ENCODE results near the gene INAFM1. TPM values are rescaled to one million over a fixed set of nuclear protein-coding genes. Genes with fewer than 3 reads are reported as not detected.
"Not testable (repeated sequence)": the region's sequence is repeated elsewhere in the genome, so short reads cannot be mapped to it uniquely, and the experiment has no call there.

Gene INAFM1
- polyA plus RNA-seq, 1 experiment = 2.4 TPM

DNA sequence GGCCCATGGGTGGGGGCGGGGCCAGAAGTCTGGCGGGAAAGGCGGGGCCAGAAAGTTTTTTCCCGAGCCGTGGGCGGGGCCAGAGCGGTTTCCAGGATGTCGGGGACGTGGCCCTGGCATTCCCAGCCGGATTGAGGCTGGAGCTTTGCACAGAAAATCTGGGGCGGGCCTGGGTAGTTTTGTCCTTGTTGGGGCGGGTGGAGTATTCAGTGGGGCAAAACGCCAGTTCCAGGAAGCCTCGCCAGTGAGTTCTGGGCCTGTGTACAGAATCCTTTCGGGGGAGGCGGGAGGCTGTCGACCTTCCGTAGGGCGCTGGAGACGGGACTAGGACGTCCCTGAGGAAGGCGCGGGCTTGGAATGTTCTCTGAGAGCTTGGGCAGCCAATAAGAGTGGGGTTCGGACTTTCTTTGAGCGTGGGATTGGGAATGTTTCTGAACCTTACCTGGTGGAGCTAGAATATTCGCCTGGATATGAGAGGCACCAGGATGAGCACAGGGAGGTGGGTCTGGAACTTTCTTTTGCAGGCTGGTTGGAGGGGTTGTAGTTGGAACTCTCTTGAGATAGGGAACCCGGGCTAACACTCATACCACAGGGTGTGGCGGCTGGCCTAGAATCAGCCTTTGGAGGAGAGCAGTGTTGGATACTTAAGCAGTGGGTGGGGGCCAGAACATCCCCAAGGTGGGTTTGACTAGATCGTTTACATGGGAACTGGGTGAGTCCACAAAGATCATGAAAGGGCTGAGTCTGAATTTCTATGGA, 17.1 kb upstream of the INAFM1 start:
- TF ChIP-seq CTCF (IDR thresholded peaks at IDR 0.05; ENCODE audit: low read depth, low read length) = no peak
- H3K9me3 ChIP-seq (ENCODE audit: control insufficient read depth, insufficient read depth, low read length) = no peaks in the 10 kb centered on the region
- no peak for DNase-seq (ENCODE audit: low read depth, low spot score)
- ChIA-PET CTCF (interaction anchor here (0.6 to 3.3 kb wide), 6 partner anchors 8 to 221 kb away, joined by 3 to 26 read pairs (median 6); no protein-coding TSS in a partner anchor), POLR2A (interaction anchor here (0.5 to 2.4 kb wide), 9 partner anchors 8 to 145 kb away, joined by 3 to 44 read pairs (median 9); partner anchors contain the start of genes INAFM1 and ZC3H4)
- H3K4me3 ChIP-seq (ENCODE audit: low read depth, low read length) = peak overlapping the region; percentile 69
- no peaks in the 10 kb centered on the region for H3K27me3 ChIP-seq (ENCODE audit: control insufficient read depth, insufficient read depth, low read length)
- H3K27ac ChIP-seq (ENCODE audit: low read depth, low read length) = peak overlapping the region; percentile 93

DNA sequence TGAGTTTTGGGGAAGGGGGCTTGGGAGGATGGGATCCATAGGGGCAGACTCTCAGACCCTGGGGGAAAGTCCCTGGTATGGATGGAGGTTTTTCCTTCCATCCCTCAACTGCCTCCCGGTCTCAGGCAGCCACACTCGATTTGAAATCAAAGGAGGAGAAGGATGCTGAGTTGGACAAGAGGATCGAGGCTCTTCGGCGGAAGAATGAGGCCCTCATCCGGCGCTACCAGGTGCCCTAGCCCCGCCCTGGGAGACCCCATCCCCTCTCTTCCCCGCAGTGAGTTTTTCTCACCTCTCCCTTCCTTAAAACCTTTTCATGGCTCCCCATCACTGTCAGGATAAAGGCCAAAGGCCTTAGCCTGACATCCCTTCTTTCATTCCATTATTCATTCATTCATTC, 16.3 kb upstream of the INAFM1 start:
- CTCF ChIA-PET = interaction anchor here (1.2 kb wide), 1 partner anchor 11 kb away, joined by 5 read pairs; no protein-coding TSS in a partner anchor
- POLR2A ChIA-PET = no interaction called here
- DNase-seq (ENCODE audit: low read depth, low spot score) = no peak
- H3K27me3 ChIP-seq (ENCODE audit: control insufficient read depth, insufficient read depth, low read length) = no peaks in the 10 kb centered on the region
- H3K4me3 ChIP-seq (ENCODE audit: low read depth, low read length) = peak overlapping the region; percentile 69
- TF ChIP-seq CTCF (IDR thresholded peaks at IDR 0.05; ENCODE audit: low read depth, low read length) = no peak
- H3K9me3 ChIP-seq (ENCODE audit: control insufficient read depth, insufficient read depth, low read length) = no peaks in the 10 kb centered on the region
- peak overlapping the region; percentile 93 for H3K27ac ChIP-seq (ENCODE audit: low read depth, low read length)

DNA sequence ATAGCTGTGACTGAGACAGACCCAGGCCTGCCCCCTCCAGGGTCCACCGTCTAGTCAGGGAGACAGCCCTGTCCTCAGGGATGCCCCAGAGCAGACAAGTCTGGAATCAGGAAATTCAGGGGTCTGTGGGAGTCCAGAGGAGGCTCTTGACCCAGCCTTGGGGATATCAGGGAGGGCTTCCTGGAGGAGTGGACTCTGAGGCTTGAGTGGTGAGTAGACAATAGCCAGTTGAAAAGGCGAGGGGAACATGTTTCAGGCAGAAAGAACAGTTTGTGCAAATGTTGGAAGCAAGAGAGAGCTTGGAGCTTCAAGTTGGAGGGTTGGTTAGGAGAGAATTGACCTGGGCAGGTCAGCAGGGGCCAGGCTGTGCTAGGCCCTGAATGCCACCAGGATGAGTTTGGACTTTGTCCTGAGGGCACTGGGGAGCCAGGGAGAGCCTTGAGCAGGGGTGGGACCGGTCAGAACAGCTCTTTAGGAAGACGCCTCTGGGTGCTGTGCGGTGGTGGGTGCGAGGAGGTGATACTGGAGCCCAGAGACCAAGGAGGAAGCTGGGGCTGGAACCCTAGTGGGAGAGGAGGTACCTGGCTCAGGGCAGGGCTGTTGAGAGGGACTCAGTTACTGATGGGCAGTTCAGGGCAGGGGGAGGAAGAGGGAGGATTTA, 15.7 kb upstream of the INAFM1 start:
- no peak for DNase-seq (ENCODE audit: low read depth, low spot score)
- Histone ChIP-seq H3K4me3 (ENCODE audit: low read depth, low read length) (peak overlapping the region; percentile 10; the same call in 1 of the 2 replicates), H3K27me3 (ENCODE audit: control insufficient read depth, insufficient read depth, low read length) (no peaks in the 10 kb centered on the region), H3K27ac (ENCODE audit: low read depth, low read length) (no peak overlapping the region), H3K9me3 (ENCODE audit: control insufficient read depth, insufficient read depth, low read length) (no peaks in the 10 kb centered on the region)
- CTCF ChIA-PET = interaction anchor here (1.2 kb wide), 1 partner anchor 11 kb away, joined by 5 read pairs; no protein-coding TSS in a partner anchor
- POLR2A ChIA-PET = no interaction called here
- no peak for TF ChIP-seq CTCF (IDR thresholded peaks at IDR 0.05; ENCODE audit: low read depth, low read length)

GRCh38 chr19:47260476-47260875, 14.2 kb upstream of the INAFM1 start:
- no peaks in the 10 kb centered on the region for H3K27me3 ChIP-seq (ENCODE audit: control insufficient read depth, insufficient read depth, low read length)
- no peak for TF ChIP-seq CTCF (IDR thresholded peaks at IDR 0.05; ENCODE audit: low read depth, low read length)
- POLR2A ChIA-PET = interaction anchor here (1.3 kb wide), 1 partner anchor 14 kb away, joined by 3 read pairs; no protein-coding TSS in a partner anchor
- no peak for DNase-seq (ENCODE audit: low read depth, low spot score)
- no peaks in the 10 kb centered on the region for H3K9me3 ChIP-seq (ENCODE audit: control insufficient read depth, insufficient read depth, low read length)
- no peak overlapping the region for H3K27ac ChIP-seq (ENCODE audit: low read depth, low read length)
- no peak overlapping the region for H3K4me3 ChIP-seq (ENCODE audit: low read depth, low read length)
- CTCF ChIA-PET = interaction anchor here (1.1 kb wide), 1 partner anchor 13 kb away, joined by 3 read pairs; no protein-coding TSS in a partner anchor

- CTCF ChIA-PET = interaction anchor here (0.7 kb wide), 1 partner anchor 51 kb away, joined by 3 read pairs; no protein-coding TSS in a partner anchor
Measured at GRCh38 chr19:47261946-47262793, 12.5 kb upstream of the INAFM1 start.

More at GRCh38 chr19:47261946-47262793, 12.5 kb upstream of the INAFM1 start:
- POLR2A ChIA-PET = interaction anchor here (0.6 to 1.3 kb wide), 4 partner anchors 9 to 141 kb away, joined by 3 to 5 read pairs (median 4); no protein-coding TSS in a partner anchor
- not testable (repeated sequence) for H3K9me3 ChIP-seq (ENCODE audit: control insufficient read depth, insufficient read depth, low read length); H3K4me3 ChIP-seq (ENCODE audit: low read depth, low read length); H3K27ac ChIP-seq (ENCODE audit: low read depth, low read length); DNase-seq (ENCODE audit: low read depth, low spot score); H3K27me3 ChIP-seq (ENCODE audit: control insufficient read depth, insufficient read depth, low read length)

All from AG04450 (cell line).